HAP-1 (cell line): ENCODE results near the gene SGPL1.

ENCODE experiments used
- DNase-seq, 2 experiments: peaks; one replicate each; pipeline ENCODE4 v3.0.0-alpha.2; 2016 to 2020; ENCODE audit warnings: low spot score in 2 of 2
- H3K27me3 ChIP-seq: fragments of 250-450 bp; sonication (Bioruptor Pico); 2 replicates; pipeline ENCODE4 v1.5.1; 2020; ENCODE audit warnings: low read depth, mild to moderate bottlenecking, moderate library complexity
- H3K36me3 ChIP-seq: fragments of 250-450 bp; sonication (Bioruptor Pico); replicated peaks from 2 replicates; pipeline ENCODE4 v1.5.1; 2020; ENCODE audit warnings: mild to moderate bottlenecking
- H3K4me1 ChIP-seq: fragments of 250-450 bp; sonication (Bioruptor Pico); 2 replicates; pipeline ENCODE4 v1.5.1; 2020; ENCODE audit warnings: mild to moderate bottlenecking
- H3K4me3 ChIP-seq: fragments of 250-450 bp; sonication (Bioruptor Pico); 2 replicates; pipeline ENCODE4 v1.5.1; 2020; ENCODE audit warnings: mild to moderate bottlenecking, moderate library complexity
- H3K9me3 ChIP-seq: fragments of 250-450 bp; sonication (Bioruptor Pico); 2 replicates; pipeline ENCODE4 v1.5.1; 2020; ENCODE audit warnings: mild to moderate bottlenecking, moderate library complexity
- in situ Hi-C: fragments of 300-500 bp; cut with MboI; formaldehyde crosslinking; loops from 3 replicates; pipeline ENCODE4 v1.14.3; 2020; ENCODE audit warnings: low sequenced_read_pairs, inconsistent platforms, mixed read lengths

The SGPL1 gene

DNA sequence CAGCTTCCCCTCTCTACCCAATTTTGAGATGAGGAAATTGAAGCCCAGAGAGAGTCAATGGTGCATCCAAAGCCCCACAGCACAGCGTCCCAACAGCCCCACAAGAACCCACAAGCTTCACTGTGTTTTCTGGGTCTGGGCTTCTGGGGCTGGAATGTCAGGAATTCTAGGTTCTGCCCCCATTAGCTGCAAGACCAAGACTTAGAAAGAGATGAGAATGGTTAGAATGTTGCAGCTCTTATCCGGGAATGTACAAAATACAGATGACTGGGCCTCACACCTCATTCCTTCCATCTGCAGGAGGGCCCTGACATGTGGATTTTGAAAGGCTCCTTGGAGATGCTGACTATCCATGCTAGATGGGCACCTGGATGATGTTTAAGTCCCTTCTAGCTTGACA is 6.0 kb upstream of the SGPL1 start:
- H3K27me3 ChIP-seq: no peaks in the 10 kb centered on the region
- no peaks in the 10 kb centered on the region for H3K9me3 ChIP-seq
- H3K4me3 ChIP-seq: no peak overlapping the region
- peaks cover 9% of the 10 kb centered on the region for H3K4me1 ChIP-seq
- in situ Hi-C loops: no loop called here
- H3K36me3 ChIP-seq: no peaks in the 10 kb centered on the region
- DNase-seq: no peak

DNA sequence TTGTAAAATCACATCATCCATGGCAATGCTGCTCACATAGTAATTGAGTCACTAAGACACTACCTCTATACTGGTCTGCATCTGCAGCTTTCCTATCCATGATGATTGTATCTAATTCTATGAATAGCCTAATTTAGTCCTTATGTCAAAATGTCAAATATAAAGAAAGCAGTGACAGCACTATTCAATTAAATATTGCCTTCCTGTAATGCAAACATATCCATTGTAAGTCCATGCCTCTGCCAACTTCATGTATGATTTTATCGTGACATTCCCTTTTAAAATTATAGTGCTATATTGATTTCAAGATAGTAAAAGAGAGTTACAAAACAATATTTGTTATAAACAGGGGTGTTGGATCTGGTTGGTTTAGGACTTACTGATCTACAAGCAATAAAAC is 4.8 kb upstream of the SGPL1 start:
- H3K4me1 ChIP-seq: peaks cover 9% of the 10 kb centered on the region
- in situ Hi-C loops: no loop called here
- H3K27me3 ChIP-seq: no peaks in the 10 kb centered on the region
- H3K4me3 ChIP-seq: no peak overlapping the region
- H3K9me3 ChIP-seq: no peaks in the 10 kb centered on the region
- H3K36me3 ChIP-seq: no peaks in the 10 kb centered on the region
- no peak for DNase-seq

DNA sequence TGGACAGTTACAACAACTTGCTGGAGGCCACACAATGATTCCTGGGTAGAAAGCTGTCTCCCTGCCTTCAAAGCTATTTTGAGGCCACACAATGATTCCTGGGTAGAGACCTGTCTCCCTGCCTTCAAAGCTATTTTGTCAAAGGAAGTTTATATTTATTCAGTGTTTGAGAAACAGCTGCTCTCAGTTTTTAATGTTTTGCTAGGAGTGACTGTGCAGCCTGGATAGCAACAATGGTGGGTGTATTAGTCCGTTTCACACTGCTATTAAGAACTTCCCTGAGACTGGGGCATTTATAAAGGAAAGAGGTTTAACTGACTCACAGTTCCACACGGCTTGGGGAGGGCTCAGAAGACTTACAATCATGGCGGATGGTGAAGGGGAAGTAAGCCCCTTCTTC is 3.9 kb upstream of the SGPL1 start:
- Histone ChIP-seq H3K36me3 (peaks cover 2% of the 10 kb centered on the region; the same call in 1 of the 2 replicates), H3K9me3 (no peaks in the 10 kb centered on the region), H3K27me3 (no peaks in the 10 kb centered on the region), H3K4me3 (no peak overlapping the region), H3K4me1 (peaks cover 12% of the 10 kb centered on the region)
- no peak for DNase-seq
- in situ Hi-C loops: no loop called here

DNA sequence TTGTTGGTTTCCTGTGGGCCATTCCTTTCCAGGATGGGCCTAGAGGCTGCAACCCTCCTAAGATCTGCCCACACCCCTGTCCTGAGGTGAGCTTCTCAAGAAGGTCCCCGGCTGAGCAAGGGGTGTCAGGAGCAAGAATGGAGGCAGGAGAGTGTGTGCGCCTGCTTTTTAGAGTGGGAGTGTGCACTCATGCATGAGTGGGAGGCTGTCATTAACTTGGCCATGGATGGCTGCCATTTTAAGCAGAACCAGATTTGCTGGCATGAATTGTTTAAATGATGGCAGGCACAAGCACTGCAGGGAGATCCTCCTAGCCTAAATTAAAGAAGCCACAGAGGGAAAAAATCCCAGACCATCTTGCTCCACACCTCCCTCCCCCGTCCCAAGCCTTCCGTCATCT is 2.9 kb upstream of the SGPL1 start:
- peaks cover 12% of the 10 kb centered on the region; the same call in 1 of the 2 replicates for H3K4me1 ChIP-seq
- H3K9me3 ChIP-seq: no peaks in the 10 kb centered on the region
- no peaks in the 10 kb centered on the region for H3K27me3 ChIP-seq
- in situ Hi-C loops: no loop called here
- no peak overlapping the region for H3K4me3 ChIP-seq
- H3K36me3 ChIP-seq: peaks cover 11% of the 10 kb centered on the region
- DNase-seq: no peak

DNA sequence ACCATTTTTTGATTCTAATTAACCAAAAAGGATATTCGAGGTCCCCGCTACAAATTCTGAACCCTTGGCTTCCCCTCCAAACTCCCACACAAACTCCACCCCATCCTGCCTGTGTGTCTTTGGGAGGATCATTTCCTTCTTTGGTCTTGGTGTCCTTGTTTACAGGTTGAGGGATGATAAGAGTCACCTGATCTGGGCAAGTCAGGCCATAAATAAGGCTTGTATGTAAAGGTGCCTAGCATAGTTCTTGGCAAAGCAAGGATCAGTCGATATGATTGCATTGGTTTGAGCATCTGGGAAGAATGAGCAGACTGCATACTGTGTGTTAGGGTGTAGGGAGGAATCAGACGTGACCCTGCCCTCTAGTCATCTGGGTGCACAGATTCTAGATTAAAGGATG is 1.6 kb upstream of the SGPL1 start:
- Histone ChIP-seq H3K4me1 (peaks cover 12% of the 10 kb centered on the region; the same call in 1 of the 2 replicates), H3K4me3 (no peak overlapping the region), H3K27me3 (no peaks in the 10 kb centered on the region), H3K36me3 (peaks cover 16% of the 10 kb centered on the region), H3K9me3 (no peaks in the 10 kb centered on the region)
- DNase-seq: no peak
- in situ Hi-C loops: no loop called here

DNA sequence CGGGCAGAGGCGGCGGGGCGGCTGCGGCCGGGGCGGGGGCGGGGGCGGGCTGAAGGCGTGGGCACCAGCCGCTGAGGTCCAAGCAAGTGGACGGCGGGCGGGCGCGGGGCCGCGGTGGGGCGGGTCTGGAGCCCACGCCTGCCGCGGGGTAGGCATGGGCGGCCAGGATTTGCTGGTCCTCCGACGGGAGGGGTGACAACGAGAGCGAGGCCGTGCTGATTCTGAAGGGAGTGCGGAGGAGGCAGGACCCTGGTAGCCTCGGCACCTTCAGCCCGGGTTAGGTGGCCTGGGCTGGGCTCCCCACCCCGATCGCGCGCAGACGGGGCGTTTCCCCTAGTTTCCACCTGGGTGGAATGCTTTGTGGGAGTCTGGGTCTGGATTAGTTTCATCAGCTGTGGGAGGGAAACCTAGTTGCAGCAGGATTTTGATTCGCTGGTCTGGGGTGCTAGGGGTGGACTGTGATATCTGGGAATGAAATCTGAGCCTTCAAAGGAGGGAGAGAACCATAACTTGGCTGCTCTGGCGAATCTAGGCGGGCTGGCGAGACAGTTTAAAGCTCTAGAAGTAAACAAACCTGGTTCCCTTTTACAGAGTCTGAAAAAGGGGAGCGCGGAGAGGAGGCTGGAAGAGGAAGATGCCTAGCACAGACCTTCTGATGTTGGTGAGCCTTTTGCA is 609 bp downstream of the SGPL1 start:
- in situ Hi-C loops: no loop called here
- Histone ChIP-seq H3K27me3 (no peaks in the 10 kb centered on the region), H3K4me1 (peaks cover 12% of the 10 kb centered on the region; the same call in 1 of the 2 replicates), H3K9me3 (no peaks in the 10 kb centered on the region), H3K36me3 (peaks cover 32% of the 10 kb centered on the region), H3K4me3 (peak overlapping the region; percentile 72)
- DNase-seq: peak; percentile 80 to 87

DNA sequence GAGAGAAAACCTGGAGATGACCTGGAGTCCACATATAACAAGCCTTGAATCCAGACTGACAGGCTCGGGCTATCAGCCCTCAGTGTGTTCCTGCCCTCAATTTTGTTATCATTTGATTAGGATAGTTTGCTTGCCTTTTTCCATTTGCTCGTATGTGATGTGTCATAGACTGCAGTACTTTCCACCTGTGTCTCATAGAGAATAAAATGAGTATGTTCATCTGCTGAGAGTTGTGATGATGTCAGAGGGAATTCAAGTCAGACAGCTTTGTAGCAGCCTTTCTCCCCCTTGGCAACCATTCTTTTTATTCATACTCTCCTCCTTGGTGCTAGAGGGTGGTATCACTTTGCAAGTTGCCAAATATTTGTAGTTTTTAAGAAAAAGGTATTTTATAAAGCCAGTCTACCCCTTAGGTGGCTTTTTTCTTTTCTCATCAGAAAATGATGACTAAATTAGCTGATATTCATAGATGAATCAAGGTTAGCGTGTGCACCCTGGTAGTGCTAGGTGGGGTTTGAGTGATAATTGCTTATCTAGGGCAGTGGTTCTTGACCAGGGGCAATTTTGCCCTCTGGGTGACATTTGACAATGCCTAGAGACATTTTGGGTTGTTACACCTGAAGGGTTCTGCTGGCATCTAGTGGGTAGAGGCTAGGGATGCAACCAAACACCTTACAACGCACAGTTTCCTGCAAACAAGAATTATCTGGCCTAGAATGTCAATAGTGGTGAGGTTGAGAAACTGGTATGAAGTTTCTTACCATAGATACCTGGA is 5.4 kb downstream of the SGPL1 start:
- Histone ChIP-seq H3K4me3 (no peak overlapping the region), H3K36me3 (peaks cover 39% of the 10 kb centered on the region), H3K4me1 (peaks cover 16% of the 10 kb centered on the region; the same call in 1 of the 2 replicates), H3K9me3 (no peaks in the 10 kb centered on the region), H3K27me3 (no peaks in the 10 kb centered on the region)
- in situ Hi-C loops: no loop called here
- no peak for DNase-seq

DNA sequence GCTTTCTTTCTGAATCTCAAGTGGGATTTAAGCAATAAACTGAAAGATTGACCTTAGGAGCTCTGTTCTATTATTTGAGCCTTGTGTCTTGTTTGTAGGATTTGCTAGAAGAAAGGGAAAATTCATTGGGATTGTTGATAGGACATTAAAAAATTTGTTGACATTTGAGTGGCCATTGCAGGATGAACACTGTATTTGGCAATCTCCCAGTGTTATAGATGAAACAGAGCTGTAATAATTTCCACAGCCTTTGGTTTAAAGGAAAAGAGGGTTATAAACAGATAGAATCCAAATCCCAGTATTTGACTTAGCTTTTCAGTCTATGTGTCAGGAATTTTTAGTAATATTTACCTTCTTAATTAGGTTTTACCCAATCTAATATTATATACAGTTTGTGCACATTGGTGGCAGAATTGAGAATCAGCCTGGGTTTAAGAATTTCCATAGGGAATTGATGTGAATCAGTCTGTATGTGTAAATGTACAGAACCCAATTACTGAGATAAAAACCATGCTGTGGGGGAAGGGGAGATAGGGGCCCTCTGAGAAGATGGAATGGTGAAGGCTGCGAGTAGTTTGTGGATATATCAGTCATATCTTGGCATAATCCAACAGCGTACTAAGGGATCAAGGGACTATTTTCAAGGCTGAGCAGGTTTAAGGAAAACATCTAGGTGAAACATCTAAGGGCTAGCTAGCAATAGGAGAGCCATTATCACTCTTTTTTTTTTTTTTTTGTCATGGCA is 6.5 kb downstream of the SGPL1 start:
- Histone ChIP-seq H3K27me3 (no peaks in the 10 kb centered on the region), H3K4me1 (peaks cover 10% of the 10 kb centered on the region; the same call in 1 of the 2 replicates), H3K4me3 (no peak overlapping the region), H3K9me3 (no peaks in the 10 kb centered on the region), H3K36me3 (peaks cover 34% of the 10 kb centered on the region)
- in situ Hi-C loops: no loop called here
- no peak for DNase-seq

DNA sequence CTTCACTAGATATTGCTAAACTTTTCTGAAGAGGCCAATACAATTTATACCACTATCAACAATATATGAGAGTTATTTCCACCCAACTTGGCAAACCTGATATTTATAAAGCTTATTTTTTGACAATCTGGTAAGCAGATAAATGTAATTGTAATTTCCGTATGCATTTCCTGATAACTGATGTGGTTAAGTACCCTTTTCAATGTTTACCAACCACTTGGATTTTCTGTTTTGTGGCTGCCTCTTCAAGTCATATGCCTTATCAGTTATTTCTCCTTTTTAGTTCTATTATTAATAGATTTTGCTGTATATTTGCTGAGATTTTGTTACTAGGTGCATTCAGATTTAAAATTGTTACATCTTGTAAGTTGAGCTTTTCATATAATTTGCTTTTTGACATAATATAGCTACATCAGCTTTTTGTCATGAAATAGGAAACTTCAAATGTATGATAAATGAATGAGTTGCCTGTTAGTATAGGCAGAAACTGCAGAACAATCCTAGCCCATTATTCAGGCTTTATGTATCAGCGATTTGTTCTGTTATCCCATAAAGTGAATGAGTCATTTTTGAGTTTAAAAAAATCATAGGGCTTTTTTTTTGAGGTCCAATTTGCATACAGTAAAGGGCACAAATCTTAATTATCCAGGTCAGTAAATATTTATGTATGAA is 11.5 kb downstream of the SGPL1 start:
- no peak for DNase-seq
- peaks cover 4% of the 10 kb centered on the region; the same call in 1 of the 2 replicates for H3K4me1 ChIP-seq
- no peaks in the 10 kb centered on the region for H3K27me3 ChIP-seq
- H3K4me3 ChIP-seq: no peak overlapping the region
- H3K36me3 ChIP-seq: peaks cover 8% of the 10 kb centered on the region
- in situ Hi-C loops: no loop called here
- no peaks in the 10 kb centered on the region for H3K9me3 ChIP-seq

DNA sequence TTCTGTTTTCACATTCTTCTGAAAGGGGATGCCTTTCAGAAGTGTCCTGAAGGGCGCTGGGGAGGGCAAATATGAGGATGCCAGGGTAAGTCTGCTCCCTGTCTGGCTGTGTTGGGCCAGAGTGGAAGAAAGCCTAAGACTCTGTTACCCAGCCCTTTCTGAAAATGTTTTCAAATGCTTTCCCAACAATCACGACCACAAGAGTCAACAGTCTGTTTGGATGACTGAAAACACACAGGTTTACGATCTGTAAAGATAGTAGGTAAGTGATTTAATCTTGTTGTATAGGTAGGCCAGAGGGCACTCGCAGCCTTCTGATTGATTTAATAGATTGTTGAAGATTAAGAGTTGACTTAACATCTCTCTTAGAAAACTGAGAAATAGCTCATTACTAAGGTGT is 13.2 kb downstream of the SGPL1 start:
- H3K4me3 ChIP-seq: no peak overlapping the region
- H3K9me3 ChIP-seq: no peaks in the 10 kb centered on the region
- no peak for DNase-seq
- H3K4me1 ChIP-seq: peaks cover 4% of the 10 kb centered on the region; the same call in 1 of the 2 replicates
- in situ Hi-C loops: no loop called here
- peaks cover 5% of the 10 kb centered on the region for H3K36me3 ChIP-seq
- no peaks in the 10 kb centered on the region for H3K27me3 ChIP-seq

DNA sequence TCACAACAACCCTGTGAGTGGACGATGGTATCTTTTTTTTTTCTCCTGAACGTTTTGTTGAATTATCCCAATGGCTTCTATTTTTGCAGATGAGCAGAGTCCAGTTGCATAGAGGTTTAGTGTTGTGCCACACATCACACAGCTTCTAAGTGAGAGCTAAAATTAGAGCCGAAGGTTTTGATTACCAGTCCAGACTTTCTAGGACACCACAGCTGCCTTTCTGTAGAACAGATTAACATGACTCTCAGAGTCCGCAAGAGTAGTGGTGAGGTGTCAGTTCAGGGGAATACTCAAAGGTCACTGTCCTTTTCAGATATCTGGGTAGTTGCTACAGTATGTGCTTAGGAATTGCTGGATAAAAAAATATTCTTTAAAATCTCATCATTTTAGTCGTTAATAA is 13.8 kb downstream of the SGPL1 start:
- in situ Hi-C loops: no loop called here
- Histone ChIP-seq H3K9me3 (no peaks in the 10 kb centered on the region), H3K4me1 (no peaks in the 10 kb centered on the region), H3K4me3 (no peak overlapping the region), H3K27me3 (no peaks in the 10 kb centered on the region), H3K36me3 (peaks cover 5% of the 10 kb centered on the region)
- DNase-seq: no peak

DNA sequence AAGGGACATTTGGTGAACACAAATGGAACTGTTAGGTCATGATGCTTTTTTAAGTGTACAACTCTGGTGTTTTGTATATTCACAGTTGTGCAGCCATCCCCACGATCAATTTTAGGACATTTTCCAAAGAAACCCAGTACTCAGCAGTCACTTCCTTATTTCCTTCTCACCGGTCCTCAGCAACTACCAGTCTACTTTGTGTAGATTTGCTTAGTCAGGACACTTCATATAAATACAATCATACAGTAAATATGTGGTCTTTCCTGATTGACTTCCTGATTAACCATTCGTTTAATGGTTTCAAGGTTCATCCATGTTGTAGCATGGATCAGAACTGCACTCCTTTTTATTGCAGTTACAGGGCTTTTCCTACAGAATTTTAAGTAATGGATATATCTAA is 14.4 kb downstream of the SGPL1 start:
- H3K9me3 ChIP-seq: no peaks in the 10 kb centered on the region
- no peak for DNase-seq
- no peak overlapping the region for H3K4me3 ChIP-seq
- peaks cover 5% of the 10 kb centered on the region for H3K36me3 ChIP-seq
- no peaks in the 10 kb centered on the region for H3K4me1 ChIP-seq
- in situ Hi-C loops: no loop called here
- H3K27me3 ChIP-seq: no peaks in the 10 kb centered on the region

DNA sequence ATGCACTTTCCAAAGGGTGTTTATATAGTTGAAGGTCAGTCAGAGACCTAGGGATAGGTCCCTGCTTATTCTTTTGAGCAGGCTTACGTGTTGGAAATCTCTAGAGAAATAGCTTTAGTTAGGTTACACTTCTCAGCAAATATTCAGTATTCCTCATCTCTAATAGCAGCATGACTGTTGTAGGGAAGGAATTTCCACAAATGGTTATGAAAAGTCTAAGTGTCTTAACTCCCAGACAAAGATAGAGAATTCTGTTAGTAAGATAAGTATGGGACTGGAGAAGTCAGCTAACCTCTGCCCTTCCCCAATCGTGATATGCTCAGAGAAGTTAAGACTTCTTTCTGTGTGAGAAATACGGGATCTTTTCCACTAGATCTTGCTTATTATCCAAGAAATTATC is 16.5 kb downstream of the SGPL1 start:
- in situ Hi-C loops: no loop called here
- Histone ChIP-seq H3K4me1 (no peaks in the 10 kb centered on the region), H3K27me3 (no peaks in the 10 kb centered on the region), H3K4me3 (no peak overlapping the region), H3K36me3 (no peaks in the 10 kb centered on the region; the same call in none of the 2 replicates), H3K9me3 (no peaks in the 10 kb centered on the region)
- DNase-seq: no peak
